Left ventricle myocardium superior (tissue), 1 donor: ENCODE measurements around the gene SPRTN. TPM values are rescaled to one million over a fixed set of nuclear protein-coding genes. Genes with fewer than 3 reads are reported as not detected.

ENCODE experiments used
- ATAC-seq: fragments of 200-7000 bp; cut with Tn5 transposase; one replicate; pipeline ENCODE4 v1.9.1; 2020; ENCODE audit warnings: mild to moderate bottlenecking, moderate library complexity
- DNase-seq: peaks from one replicate; pipeline ENCODE4 v3.0.0-alpha.2; 2020
- intact Hi-C: fragments of 100-400 bp; cut with micrococcal nuclease; formaldehyde crosslinking; loops from one replicate; pipeline ENCODE4 v1.11.0; 2022
- long read RNA-seq: library from polyadenylated mRNA; unstranded; transcript quantifications from one replicate; pipeline ENCODE4 v2.0.0, GENCODE V29; 2021
- total RNA-seq: library from RNA; stranded (reverse); fragmentation: NEBNext Ultra II Directional; extraction: Animal tissue kit (Norgen Biotek cat#: 25700); gene quantifications from one replicate; pipeline ENCODE4 v1.2.1, GENCODE V29; 2021
- donor health status: DM: no; HTN: yes; CAD: no; lungs with severe emphysema.

SPRTN gene
- 6.6 TPM for total RNA-seq
- long read RNA-seq, transcript SPRTN-202 (5 exons, 3,468 nt): major isoform, 13 of 15 reads
- long read RNA-seq, partial matches to known transcripts: 0 of 15 reads
- long read RNA-seq, other reads (novel, unspliced or antisense): 0 of 15 reads

DNA sequence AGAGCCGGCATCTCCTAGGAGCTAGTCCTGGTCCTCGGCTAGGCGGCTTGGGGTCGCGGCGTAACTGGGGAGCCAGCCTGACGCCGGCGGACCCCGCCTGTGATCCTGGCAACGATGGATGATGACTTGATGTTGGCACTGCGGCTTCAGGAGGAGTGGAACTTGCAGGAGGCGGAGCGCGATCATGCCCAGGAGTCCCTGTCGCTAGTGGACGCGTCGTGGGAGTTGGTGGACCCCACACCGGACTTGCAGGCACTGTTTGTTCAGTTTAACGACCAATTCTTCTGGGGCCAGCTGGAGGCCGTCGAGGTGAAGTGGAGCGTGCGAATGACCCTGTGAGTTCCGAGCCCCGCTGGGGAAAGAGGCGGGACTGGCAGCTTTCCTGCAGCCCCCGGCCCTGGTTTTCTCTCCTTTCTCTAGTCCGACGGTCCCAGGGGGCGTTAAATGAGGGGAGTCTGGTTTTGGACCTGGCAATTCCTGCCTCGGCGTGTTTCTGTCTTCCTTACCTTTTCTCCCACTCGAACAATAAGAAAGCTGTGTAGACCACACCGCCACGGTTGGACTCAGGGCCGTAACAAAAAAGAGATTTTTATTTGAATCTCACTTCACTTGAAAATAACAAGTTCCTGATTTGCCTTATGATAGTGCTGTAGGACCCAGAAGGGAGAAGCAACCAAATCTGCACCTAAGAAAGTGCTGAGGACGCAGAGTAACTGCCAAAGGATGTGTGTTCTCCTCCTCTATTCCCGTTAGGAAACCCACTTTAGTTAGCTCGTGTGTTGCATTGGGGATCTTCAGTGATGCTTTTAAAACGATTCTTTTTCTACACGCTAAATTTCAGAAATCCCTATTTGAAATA lies at the start of gene SPRTN:
Gene SPRTN (plus strand): TSS at position 24 of the 859 bp plus-strand sequence. CDS start 91 bp downstream, at position 115.
- DNase-seq (no peak), ATAC-seq (peak; percentile 80)
- intact Hi-C loops: no loop called here

DNA sequence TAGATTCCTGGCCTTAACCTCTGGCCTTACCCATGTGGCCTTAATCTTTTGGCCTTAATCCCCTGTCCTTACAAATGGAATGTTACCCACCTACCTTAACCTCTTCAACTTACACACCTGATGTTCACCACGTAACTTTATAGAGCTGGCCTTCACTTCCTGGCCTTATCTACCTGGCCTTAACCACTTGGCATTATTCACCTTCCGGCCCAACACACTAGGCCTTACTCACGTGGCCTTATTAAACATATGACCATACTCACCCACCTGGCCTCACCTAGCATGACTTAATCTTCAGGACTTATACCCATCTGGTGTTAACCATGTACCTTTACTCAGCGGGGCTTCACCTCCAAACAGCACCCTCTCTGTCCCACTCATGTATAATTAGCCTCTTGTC lies 42.2 kb upstream of the SPRTN start:
- ATAC-seq: no peak
- intact Hi-C loops: no loop called here

GRCh38 chr1:231301990-231302389 lies 36.1 kb upstream of the SPRTN start:
- intact Hi-C loops: no loop called here
- DNase-seq: no peak
- ATAC-seq: no peak

More for the DNA sequence above, 42.2 kb upstream of the SPRTN start:
- DNase-seq: no peak

DNA sequence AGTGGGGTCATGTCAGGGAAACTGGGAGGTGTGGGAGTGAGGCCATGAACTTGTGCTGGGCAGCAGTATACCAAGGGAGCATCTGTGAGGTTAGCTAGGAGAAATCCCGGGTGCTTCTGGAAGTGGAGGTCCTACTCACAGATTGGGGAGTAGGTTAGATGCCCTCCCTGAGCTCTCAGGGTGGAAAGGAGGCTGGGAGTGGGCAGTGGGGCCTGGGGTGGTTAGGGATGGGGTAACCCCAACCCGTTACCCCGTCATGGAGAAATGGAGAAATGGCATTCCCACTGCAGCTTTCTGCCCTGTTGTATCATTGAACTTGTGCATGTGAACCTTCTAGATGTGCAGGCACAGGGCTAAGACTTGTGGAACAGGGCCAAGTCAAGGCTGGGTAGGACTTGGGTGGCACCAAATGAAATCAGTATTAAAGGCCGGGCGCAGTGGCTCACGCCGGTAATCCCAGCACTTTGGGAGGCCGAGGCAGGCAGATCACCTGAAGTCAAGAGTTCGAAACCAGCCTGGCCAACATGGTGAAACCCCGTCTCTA lies 27.6 kb upstream of the SPRTN start:
- ATAC-seq (no peak), DNase-seq (no peak)
- intact Hi-C loops: no loop called here

DNA sequence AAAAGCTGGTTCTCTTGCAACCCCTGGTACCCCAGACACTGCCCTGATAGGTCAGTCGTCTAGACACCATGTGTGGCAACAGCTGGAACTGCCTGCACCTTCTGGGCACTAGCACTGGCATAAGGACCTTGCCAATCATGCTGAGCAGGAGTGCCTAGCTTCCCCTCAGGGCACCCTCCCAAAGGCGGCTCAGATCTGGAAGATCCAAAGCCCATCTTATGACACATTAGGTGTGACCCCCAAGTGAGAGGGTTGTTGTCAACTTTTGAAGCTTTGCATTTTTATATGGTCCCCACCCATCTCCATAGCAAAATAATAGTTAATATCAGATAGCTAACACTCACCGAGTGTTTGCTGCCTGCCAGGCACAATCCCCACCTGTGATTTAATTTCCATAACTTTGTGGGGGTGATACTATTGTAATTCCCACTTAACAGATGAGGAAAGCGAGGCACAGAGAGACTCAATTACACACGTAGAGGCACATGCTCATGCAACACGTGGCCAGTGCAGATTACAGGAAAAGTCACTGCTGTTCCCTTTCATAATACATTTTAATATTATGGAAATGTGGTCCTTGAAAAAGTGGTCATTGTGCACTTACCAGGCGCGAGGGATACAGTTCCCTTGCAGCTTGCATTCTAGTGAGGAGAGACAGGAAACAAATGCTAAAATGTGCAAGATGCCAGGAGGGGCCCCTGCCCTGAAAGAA lies 26.2 kb upstream of the SPRTN start:
- intact Hi-C loops: no loop called here
- ATAC-seq: no peak
- DNase-seq: no peak

DNA sequence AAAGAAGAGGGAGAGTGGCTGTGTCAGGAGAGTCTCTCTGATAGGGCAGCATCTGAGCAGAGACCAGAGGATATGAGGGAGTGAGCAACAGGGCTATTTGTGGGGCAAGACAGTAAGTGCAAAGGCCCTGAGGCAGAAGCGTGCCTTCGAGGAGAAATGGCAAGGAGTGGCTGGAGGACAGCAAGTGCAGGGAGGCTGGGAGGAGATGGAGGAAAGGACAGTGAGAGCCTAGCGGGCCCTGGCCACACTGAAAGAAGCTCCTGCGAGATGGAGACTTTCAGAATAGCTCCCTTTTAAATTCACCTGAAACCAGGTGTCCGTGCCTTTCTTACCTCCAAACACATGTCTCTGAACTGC lies 25.7 kb upstream of the SPRTN start:
- intact Hi-C loops: no loop called here
- no peak for DNase-seq
- no peak for ATAC-seq

- ATAC-seq: no peak
- DNase-seq: no peak
- intact Hi-C loops: no loop called here
Measured at GRCh38 chr1:231313661-231314060, 24.4 kb upstream of the SPRTN start.

DNA sequence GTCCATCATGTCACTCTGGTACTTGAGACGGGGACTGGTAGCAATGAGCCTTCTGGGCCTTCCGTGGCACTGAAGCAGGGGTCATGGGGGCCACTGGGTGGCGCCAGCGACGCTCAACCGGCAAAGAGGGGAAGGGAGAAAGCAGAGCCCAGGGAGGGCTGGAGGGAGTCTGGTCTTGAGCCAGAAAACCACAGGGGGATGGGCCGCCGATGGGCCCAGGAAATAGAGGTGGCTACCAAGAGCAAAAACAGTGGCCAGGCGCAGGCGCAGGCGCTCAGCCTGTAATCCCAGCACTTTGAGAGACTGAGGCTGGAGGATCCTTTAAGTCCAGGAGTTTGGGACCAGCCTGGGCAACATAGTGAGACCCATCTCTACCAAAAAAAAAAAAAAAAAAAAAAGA lies 22.2 kb upstream of the SPRTN start:
- ATAC-seq: peak; percentile 61
- peak; percentile 49 for DNase-seq

DNA sequence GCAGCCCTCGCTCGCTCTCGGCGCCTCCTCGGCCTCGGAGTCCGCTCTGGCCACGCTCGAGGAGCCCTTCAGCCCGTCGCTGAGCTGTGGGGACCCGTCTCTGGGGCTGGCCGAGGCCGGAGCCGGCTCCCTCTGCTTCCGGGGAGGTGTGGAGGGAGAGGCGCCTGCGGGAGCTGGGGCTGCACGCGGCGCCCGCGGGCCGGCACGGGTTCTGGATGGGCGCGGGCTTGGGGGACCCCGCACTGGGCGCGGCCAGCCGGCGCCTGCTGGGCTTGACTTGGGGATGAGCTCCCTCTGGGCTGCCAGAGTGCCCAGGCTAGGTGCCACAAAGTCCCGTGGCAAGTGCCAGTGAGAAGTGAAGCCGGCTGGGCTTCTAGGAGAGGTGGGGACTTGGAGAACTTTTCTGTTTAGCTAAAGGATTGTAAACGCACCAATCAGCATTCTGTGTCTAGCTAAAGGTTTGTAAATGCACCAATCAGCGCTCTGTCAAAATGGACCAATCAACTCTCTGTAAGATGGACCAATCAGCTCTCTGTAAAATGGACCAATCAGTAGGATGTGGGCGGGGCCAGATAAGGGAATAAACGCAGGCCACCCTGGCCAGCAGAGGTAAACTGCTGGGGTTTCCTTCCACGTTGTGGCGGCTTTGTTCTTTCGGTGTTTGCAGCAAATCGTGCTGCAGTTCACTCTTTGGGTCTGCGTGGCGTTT lies 20.6 kb upstream of the SPRTN start:
- intact Hi-C loops: no loop called here
- DNase-seq: no peak

More for the DNA sequence above, 22.2 kb upstream of the SPRTN start:
- intact Hi-C loops: no loop called here

GRCh38 chr1:231318015-231318355 lies 20.1 kb upstream of the SPRTN start:
- DNase-seq (no peak), ATAC-seq (no peak)
- intact Hi-C loops: no loop called here

More for the DNA sequence above, 20.6 kb upstream of the SPRTN start:
- ATAC-seq: no peak

DNA sequence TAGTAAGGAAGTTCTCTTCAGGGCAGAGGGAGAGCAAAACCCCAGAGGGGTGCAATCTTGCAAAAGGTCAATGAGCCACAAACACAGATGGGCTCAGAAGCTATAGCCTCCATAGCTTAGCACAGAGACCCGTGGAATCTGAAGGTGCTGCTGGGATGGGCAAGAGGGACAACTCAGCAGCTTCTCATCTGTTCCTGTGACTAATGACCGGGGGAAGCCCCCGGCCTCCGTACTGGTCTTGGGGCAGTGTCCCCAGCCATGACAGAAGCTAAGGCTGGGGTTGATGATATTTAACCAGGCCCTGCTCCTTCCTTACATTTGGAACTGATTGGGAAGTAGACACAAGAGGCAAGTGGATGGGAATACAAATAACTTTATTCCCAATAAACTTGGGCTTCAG lies 19.5 kb upstream of the SPRTN start:
- ATAC-seq (no peak), DNase-seq (no peak)
- intact Hi-C loops: no loop called here

GRCh38 chr1:231319080-231319479 lies 19.0 kb upstream of the SPRTN start:
- ATAC-seq: no peak
- intact Hi-C loops: no loop called here
- no peak for DNase-seq

DNA sequence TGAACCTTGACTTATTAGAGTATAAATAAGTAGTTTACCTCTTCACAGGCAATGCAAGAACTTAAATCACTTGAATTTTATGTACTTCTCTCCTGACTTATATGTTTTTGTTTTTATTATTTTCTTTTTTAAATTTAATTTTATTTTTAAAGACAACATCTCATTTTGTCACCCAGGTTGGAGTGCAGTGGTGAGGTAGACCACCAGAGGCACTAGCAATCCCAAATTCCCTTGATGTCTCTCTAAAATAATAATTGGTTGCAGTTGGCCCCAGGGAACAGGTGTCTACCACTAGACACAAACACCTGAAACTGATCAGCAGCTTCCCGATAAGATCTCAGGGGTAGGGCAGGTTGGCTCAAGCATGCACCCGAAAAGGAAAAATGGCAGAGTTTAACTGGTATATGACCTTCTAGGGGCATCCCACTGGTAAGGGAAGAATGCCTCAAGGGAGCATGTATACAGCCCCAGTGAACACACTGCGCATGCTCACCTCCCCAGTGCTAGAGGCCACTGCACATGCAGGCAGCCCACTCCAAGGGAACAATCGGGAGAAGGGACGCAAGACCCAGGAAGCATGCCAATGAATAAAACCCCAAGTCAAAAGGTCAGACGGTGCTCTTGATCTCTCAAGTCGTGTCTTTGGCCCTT lies 15.1 kb upstream of the SPRTN start:
- intact Hi-C loops: no loop called here
- ATAC-seq (no peak), DNase-seq (no peak)

- intact Hi-C loops: no loop called here
- DNase-seq: no peak
- ATAC-seq: no peak
Measured at GRCh38 chr1:231324660-231325059, 13.4 kb upstream of the SPRTN start.

- no peak for ATAC-seq
- no peak for DNase-seq
- intact Hi-C loops: no loop called here
Measured at GRCh38 chr1:231326248-231326647, 11.8 kb upstream of the SPRTN start.

DNA sequence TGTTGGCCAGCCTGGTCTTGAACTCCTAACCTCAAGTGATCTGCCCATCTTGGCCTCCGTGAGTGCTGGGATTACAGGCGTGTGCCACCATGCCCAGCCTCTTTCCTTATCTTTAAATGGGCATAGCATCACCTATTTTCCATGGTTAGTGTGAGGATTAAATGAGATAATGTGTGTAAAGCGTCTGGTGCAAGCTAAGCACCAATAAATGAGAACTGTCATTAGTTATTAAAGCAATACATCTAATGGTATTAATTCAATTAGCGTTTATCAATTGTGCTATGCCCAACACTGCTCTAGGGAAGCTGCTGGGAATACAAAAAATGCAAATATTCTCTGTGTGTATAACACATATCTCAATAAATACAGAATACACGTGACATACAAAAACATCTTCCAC lies 10.5 kb upstream of the SPRTN start:
- ATAC-seq (no peak), DNase-seq (no peak)
- intact Hi-C loops: no loop called here

- ATAC-seq (no peak), DNase-seq (no peak)
- intact Hi-C loops: no loop called here
Measured at GRCh38 chr1:231329483-231329882, 8.6 kb upstream of the SPRTN start.

DNA sequence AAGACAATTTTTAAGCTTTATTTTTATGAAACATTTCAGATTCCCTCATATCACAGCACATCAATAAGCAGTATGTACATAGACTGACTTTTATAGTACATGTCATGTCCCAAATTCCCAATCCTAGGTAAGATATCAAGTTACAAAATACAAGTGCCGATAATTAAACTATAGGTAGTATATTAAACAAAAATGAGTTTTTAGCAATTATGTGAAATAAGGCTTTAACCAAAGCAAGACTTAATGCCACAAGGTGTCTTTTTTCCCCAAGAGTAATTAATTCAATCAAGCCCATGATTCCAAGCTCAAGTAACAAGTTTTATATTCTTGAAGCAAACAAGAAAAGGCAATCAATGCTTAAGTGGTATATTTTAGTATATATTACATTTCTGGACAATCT lies 5.3 kb upstream of the SPRTN start:
- no peak for ATAC-seq
- intact Hi-C loops: no loop called here

GRCh38 chr1:231334079-231334666 lies 3.9 kb upstream of the SPRTN start:
- ATAC-seq: no peak
- intact Hi-C loops: no loop called here

More for the DNA sequence above, 5.3 kb upstream of the SPRTN start:
- DNase-seq: no peak

More at GRCh38 chr1:231334079-231334666, 3.9 kb upstream of the SPRTN start:
- no peak for DNase-seq
